Effector memory CD8-positive, alpha-beta T cell (primary cell): ENCODE data around the gene FHOD3.

Source experiments
- ATAC-seq: fragments of 150-1000 bp; cut with Tn5 transposase; replicated peaks from 2 replicates; pipeline ENCODE4 v1.10.0; 2021; ENCODE audit warnings: mild to moderate bottlenecking, moderate library complexity
- DNase-seq, 3 experiments: peaks; one replicate each; pipeline ENCODE4 v3.0.0; 2021
- H3K27ac Mint-ChIP-seq, 2 donors: one replicate each; pipeline ENCODE4 v1.8.0; 2022; ENCODE audit warnings: mild to moderate bottlenecking in 2 of 2, mixed read lengths in 2 of 2, moderate library complexity in 2 of 2
- H3K27me3 Mint-ChIP-seq, 2 donors: one replicate each; pipeline ENCODE4 v1.8.0; 2022; ENCODE audit warnings: mixed read lengths in 2 of 2
- H3K36me3 Mint-ChIP-seq: one replicate; pipeline ENCODE4 v1.8.0; 2022; ENCODE audit warnings: mild to moderate bottlenecking, moderate library complexity, mixed read lengths; ENCODE audit not compliant: insufficient read depth
- H3K4me1 Mint-ChIP-seq, 2 donors: one replicate each; pipeline ENCODE4 v1.8.0; 2022; ENCODE audit warnings: low read depth in 2 of 2, mixed read lengths in 2 of 2
- H3K4me3 Mint-ChIP-seq, 2 donors: one replicate each; pipeline ENCODE4 v1.8.0; 2022; ENCODE audit warnings: mild to moderate bottlenecking in 2 of 2, mixed read lengths in 2 of 2, moderate library complexity in 2 of 2
- H3K9me3 Mint-ChIP-seq, 2 donors: one replicate each; pipeline ENCODE4 v1.8.0; 2022; ENCODE audit warnings: mixed read lengths in 2 of 2

Gene FHOD3

DNA sequence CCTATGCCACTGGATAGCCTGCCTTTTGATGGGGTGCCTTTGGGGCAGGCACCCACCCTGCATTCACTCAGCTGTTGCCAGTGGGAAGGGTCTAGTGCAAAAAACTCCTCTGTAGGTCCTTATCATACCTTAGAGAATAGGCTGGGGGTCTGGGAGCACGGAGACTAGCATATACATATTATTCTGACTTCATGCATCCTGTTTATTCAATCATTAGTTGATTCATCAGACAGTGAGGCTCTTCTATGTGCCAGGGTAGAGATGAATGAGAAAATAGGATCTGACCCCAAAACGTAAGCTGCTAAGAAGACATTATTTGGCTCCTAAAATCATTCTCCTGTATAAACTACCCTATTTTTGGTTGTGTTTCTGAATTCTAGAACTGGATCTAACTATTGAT lies 378.0 kb downstream of the FHOD3 start:
- no peak for ATAC-seq
- no peak overlapping the region for H3K4me3 Mint-ChIP-seq
- H3K4me1 Mint-ChIP-seq = peaks cover 0 to 3% of the 10 kb centered on the region in 2 donors
- peaks cover 0 to 5% of the 10 kb centered on the region in 2 donors for H3K9me3 Mint-ChIP-seq
- no peak for DNase-seq
- H3K27ac Mint-ChIP-seq = no peak overlapping the region
- H3K36me3 Mint-ChIP-seq = no peaks in the 10 kb centered on the region
- peaks cover 21 to 29% of the 10 kb centered on the region in 2 donors for H3K27me3 Mint-ChIP-seq

DNA sequence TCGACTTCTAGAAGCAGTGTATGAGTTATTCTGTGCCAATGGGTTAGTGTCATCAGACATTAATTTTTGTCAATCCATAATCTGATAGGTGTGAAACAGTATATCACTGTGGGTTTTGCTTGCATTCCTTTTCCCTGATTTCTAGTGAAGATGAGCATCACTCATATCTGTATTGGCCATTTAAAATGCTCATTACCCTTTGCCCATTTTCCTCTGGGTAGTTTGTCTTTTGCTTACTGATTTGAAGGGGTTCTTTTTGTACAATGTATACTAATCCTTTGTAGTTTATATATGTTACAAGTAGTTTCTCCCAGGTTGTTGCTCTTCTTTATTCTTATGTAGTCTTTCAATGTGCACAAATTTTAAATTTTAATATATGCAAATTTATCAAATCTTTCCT lies 379.1 kb downstream of the FHOD3 start:
- Mint-ChIP-seq H3K27me3 (peaks cover 10 to 19% of the 10 kb centered on the region in 2 donors), H3K4me1 (peaks cover 0 to 3% of the 10 kb centered on the region in 2 donors), H3K36me3 (no peaks in the 10 kb centered on the region), H3K4me3 (no peak overlapping the region), H3K9me3 (peaks cover 0 to 2% of the 10 kb centered on the region in 2 donors), H3K27ac (no peak overlapping the region)
- ATAC-seq = no peak
- no peak for DNase-seq

DNA sequence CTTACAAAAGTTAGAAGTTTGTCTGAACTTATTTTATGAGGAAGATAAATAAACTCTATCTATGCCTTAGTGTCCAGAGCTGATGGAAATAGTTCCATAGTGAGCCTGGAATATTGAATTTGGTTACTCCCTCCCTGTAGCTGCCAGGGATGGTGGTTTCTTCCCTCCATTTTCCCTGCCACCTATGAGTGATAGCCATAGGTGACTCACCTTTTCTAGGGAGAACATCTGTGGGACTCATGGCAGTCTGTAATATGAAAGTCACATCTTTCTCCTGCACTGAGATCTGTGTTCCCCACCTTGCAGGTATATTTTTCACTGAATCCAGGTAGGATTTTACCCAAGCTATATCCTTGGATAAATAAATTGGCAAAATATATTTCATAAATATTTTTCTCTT lies 382.5 kb downstream of the FHOD3 start:
- Mint-ChIP-seq H3K27ac (no peak overlapping the region), H3K27me3 (peaks cover 0 to 27% of the 10 kb centered on the region in 2 donors), H3K4me1 (no peaks in the 10 kb centered on the region), H3K4me3 (no peak overlapping the region), H3K9me3 (no peaks in the 10 kb centered on the region), H3K36me3 (no peaks in the 10 kb centered on the region)
- no peak for ATAC-seq
- no peak for DNase-seq

DNA sequence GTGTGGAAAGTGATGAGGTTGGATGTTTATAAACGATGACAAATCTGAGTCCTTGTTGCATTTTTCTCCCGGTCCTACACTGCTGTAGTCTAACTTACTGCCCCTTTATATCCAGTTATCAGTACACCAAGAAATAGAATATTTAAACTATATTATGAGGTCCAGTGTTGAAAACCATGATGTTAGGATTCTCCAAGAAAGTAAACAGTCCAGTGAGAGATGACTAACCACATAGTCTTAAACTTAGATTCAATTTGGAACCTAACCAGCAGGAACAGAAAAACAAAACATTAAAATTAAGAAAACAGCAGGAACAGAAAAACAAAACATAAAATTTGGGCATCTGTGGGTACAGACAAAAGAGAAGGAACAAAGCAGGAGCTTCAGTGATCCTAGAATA lies 388.1 kb downstream of the FHOD3 start:
- ATAC-seq (no peak), DNase-seq (no peak)
- Mint-ChIP-seq H3K27ac (no peak overlapping the region), H3K27me3 (peaks cover 25 to 43% of the 10 kb centered on the region in 2 donors), H3K9me3 (no peaks in the 10 kb centered on the region), H3K4me1 (peaks cover 0 to 2% of the 10 kb centered on the region in 2 donors), H3K4me3 (no peak overlapping the region), H3K36me3 (no peaks in the 10 kb centered on the region)

DNA sequence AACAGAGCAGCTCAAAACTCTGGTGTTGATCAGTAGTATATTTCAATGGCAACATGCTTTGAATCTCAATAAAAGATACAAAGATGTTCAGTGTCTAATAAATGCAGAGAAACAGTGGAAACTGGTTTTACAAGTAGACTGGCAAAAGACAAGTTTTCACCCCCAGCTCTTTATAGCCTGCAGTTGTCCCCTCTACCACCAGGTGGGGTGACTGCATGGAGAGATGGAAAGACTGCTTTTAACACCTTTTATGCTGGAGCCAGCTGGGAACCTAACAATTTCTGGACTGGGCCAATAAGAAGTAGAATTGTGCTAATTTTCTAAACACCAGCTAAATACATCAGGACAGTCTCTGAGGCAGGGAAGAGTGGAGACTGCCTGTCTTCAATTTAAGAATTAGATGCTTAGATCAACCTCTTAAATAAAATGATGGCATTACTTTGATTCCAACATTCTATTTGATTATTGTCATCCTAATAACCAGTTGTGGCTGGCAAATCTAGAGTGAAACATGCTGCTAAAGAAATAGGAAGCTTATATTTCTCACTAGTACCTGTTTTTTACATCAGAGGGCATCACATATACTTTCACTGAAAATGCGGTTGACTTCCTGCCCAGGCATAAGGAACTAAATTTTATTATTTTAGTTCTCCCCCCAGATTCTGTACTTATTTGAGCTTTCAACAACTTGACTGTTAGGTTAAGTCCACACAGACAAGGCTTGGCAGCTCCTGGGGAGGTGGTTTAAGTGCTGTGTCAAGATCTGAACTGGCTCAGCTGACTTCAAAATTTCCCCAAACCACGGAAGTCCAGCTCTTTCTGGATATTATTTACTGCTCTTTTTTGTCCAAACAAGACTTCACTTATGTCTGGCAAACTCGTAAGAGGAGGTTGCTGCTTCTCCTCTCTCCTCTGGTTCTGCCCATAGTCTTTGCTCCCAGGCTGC lies 390.8 kb downstream of the FHOD3 start:
- DNase-seq (peak; percentile 12 to 21 (median 20)), ATAC-seq (no peak)
- peaks cover 0 to 2% of the 10 kb centered on the region in 2 donors for H3K4me1 Mint-ChIP-seq
- H3K9me3 Mint-ChIP-seq = no peaks in the 10 kb centered on the region
- no peak overlapping the region for H3K27ac Mint-ChIP-seq
- peaks cover 39 to 43% of the 10 kb centered on the region in 2 donors for H3K27me3 Mint-ChIP-seq
- H3K4me3 Mint-ChIP-seq = no peak overlapping the region
- no peaks in the 10 kb centered on the region for H3K36me3 Mint-ChIP-seq

DNA sequence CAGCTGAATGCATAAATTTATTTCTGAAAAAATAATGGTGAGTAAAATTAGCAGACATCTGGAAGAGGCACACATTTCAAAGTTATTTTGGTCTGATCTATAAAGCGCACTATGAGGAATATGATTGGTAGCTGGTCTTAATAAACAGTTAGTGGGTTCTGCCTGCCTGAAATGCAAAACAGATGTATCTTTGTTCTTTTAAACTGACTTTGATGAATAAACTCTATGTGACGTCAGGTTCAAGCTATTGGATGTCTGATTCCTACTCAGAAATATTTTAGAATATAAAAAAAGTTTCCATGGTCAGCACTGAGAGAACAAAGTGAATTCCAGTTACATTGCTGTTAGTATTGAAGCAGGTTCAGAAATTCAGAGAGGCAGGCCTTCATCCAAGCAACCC lies 394.9 kb downstream of the FHOD3 start:
- no peaks in the 10 kb centered on the region for H3K36me3 Mint-ChIP-seq
- no peak overlapping the region for H3K27ac Mint-ChIP-seq
- H3K4me1 Mint-ChIP-seq = peaks cover 0 to 2% of the 10 kb centered on the region in 2 donors
- no peak overlapping the region for H3K4me3 Mint-ChIP-seq
- DNase-seq = no peak
- no peak for ATAC-seq
- peaks cover 33 to 48% of the 10 kb centered on the region in 2 donors for H3K27me3 Mint-ChIP-seq
- H3K9me3 Mint-ChIP-seq = no peaks in the 10 kb centered on the region

DNA sequence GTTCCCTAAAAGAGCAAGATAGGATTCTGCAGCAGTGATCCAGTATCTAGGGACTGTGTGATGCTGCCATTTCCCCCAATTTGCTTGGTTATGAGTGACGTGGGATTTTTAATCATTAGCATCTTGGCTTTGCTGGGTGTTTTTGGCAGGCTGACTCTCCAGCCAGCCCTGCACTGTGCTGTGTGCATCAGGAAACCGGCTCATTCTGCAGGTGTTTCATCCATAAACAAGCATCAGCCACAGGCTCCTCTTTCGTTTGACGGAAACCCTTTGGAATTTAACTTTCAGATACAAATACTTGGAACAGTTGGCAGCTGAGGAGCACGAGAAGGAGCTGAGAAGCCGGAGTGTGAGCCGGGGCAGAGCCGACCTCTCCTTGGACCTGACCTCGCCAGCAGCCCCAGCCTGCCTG lies 395.4 kb downstream of the FHOD3 start:
- no peaks in the 10 kb centered on the region for H3K9me3 Mint-ChIP-seq
- peaks cover 0 to 2% of the 10 kb centered on the region in 2 donors for H3K4me1 Mint-ChIP-seq
- H3K4me3 Mint-ChIP-seq = no peak overlapping the region
- H3K27me3 Mint-ChIP-seq = peaks cover 33 to 48% of the 10 kb centered on the region in 2 donors
- H3K27ac Mint-ChIP-seq = no peak overlapping the region
- ATAC-seq (no peak), DNase-seq (no peak)
- H3K36me3 Mint-ChIP-seq = no peaks in the 10 kb centered on the region

DNA sequence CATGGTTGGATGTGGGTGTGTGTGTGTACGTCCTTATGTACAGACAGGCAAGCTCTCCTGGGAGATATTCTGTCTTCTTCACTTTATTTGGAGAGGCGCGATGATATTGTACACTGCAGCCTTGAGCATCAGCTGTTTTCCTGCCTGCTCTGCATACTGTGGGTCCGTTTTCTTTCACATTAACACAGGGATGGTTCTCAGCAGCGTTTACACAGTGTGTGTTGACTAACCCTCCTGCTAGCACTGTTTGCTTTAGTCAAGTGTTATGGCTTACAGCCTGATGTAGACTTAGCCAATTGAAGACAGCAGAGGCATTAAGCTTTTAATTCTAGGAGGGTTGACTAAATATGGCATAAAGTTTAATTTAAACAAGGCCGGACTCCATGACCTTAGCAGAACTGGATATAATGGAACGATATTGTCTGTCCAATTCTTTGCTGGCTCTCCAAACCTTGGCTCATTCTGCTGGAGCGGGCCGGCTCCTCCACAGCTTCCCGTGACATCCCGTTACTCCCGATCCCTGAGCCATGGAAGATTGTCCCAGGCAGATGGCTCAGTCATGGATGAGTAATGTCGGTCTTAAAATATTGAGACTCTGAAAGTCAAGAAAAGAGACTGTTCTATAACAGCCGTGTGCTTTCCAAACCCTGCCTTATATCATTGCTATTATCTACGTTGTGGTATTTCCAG lies 396.6 kb downstream of the FHOD3 start:
- Mint-ChIP-seq H3K4me3 (no peak overlapping the region), H3K27ac (no peak overlapping the region), H3K4me1 (no peaks in the 10 kb centered on the region), H3K36me3 (no peaks in the 10 kb centered on the region), H3K27me3 (peaks cover 30 to 41% of the 10 kb centered on the region in 2 donors), H3K9me3 (no peaks in the 10 kb centered on the region)
- DNase-seq = no peak
- no peak for ATAC-seq

DNA sequence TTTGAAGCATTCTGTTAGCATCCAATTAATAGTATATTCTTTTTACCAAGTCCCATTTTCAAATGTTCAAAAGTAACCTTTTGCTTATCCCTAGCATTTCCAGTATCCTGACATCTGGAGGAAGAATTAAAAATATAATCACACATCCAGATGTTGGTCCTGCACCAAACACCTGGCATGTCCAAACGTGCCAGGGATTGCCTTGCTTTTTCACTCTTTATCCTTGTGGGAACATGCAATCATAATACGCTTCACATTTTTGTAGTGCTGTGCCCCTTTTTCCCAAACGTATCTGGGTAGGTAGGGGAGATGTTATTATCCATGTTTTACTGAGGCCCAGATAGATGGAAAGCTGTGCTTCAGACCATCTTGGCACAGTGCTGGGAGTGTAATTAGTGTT lies 398.3 kb downstream of the FHOD3 start:
- DNase-seq (no peak), ATAC-seq (no peak)
- no peak overlapping the region for H3K4me3 Mint-ChIP-seq
- H3K9me3 Mint-ChIP-seq = no peaks in the 10 kb centered on the region
- peaks cover 32 to 44% of the 10 kb centered on the region in 2 donors for H3K27me3 Mint-ChIP-seq
- H3K36me3 Mint-ChIP-seq = no peaks in the 10 kb centered on the region
- no peak overlapping the region for H3K27ac Mint-ChIP-seq
- H3K4me1 Mint-ChIP-seq = no peaks in the 10 kb centered on the region

DNA sequence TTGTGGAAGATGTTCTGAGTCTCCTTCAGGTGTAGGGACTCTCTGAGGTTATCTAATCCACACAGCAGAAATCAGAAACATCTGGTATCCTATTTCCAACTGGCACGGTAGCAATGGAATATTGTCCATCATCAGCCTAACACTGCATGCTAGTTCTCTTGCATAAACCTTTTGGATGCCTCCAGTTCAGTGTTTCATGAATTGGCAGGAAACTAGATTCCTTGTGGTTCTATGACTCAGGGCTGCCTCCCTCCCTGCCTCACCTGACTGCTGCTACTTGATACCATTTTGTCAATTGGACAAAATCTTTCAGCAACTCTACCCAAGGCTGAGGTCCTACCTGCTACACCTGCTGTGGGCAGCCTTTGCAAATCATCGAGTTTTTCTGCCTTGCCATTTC lies 400.4 kb downstream of the FHOD3 start:
- DNase-seq (no peak), ATAC-seq (no peak)
- H3K9me3 Mint-ChIP-seq = no peaks in the 10 kb centered on the region
- peaks cover 26 to 35% of the 10 kb centered on the region in 2 donors for H3K27me3 Mint-ChIP-seq
- no peak overlapping the region for H3K27ac Mint-ChIP-seq
- no peak overlapping the region for H3K4me3 Mint-ChIP-seq
- no peaks in the 10 kb centered on the region for H3K36me3 Mint-ChIP-seq
- no peaks in the 10 kb centered on the region for H3K4me1 Mint-ChIP-seq

DNA sequence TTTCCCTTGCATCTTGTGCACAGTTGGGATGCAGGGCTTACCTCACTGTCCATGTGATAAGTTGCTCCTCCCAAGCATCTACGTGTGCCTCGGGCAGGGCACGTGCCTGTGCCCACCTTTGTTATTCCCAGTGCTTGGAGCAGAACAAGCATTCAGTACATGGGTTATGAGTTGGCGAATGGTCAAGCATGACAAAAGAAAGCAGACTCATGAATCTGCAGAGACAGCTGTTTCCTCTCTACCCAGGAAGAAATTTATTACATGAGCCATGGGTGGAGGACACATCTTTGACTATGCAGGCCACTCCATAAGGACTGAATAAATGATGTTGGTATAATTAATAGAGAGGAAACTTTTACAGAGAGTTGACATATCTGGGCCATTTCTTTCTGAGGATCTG lies 403.4 kb downstream of the FHOD3 start:
- DNase-seq (no peak), ATAC-seq (no peak)
- no peak overlapping the region for H3K4me3 Mint-ChIP-seq
- no peaks in the 10 kb centered on the region for H3K36me3 Mint-ChIP-seq
- no peak overlapping the region for H3K27ac Mint-ChIP-seq
- H3K4me1 Mint-ChIP-seq = no peaks in the 10 kb centered on the region
- H3K27me3 Mint-ChIP-seq = peaks cover 39 to 40% of the 10 kb centered on the region in 2 donors
- H3K9me3 Mint-ChIP-seq = no peaks in the 10 kb centered on the region

DNA sequence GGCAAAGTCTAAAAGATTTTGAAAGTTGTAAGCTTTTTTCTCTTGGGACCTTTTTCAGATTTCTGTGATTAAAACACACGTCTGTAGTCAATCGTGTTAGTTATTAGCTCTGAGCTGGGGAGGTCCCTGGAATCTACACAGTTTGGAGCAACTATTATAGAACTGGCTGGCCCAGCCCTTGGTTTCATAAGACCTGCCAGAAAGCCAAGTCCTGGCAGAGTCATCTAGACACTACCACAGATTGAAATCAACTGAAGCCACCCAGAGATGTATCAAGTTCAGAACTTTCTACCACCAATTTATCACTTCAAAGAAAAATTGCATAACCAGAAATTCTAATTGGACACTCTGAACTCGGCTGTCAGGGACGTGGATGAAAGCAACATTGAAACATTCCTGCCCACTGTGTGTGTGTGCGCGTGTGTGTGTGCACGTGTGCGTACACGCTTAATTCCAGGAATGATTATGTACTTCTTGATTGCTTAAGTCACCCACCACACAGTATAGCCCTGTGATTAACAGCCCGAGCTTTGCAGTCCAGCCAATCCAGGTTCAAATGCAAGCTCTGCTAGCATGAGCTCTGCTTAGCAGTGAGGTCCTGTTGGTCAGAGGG lies 405.0 kb downstream of the FHOD3 start:
- H3K9me3 Mint-ChIP-seq = no peaks in the 10 kb centered on the region
- peaks cover 44 to 54% of the 10 kb centered on the region in 2 donors for H3K27me3 Mint-ChIP-seq
- no peak for ATAC-seq

DNA sequence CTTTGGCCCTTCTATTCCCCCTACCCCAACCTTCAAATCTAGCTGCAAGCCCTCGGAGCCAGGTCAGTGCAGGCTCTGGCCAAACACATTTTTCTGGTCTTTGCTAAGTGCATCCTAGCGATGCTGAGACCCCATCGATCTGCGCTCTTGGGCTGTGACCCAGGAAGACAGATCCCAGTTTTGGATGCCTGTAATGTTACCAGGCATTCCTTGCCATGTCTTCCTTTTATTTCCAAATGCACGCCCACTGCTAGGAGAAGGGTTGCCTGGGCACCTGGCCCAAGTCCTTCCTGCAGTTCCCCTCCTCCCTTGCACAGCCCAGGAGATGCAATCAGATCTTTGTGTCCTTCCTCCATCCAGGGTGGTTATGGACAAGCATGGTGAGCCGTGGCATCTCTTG lies 406.6 kb downstream of the FHOD3 start:
- H3K36me3 Mint-ChIP-seq = no peaks in the 10 kb centered on the region
- peaks cover 51 to 70% of the 10 kb centered on the region in 2 donors for H3K27me3 Mint-ChIP-seq
- ATAC-seq = no peak
- H3K27ac Mint-ChIP-seq = no peak overlapping the region
- H3K9me3 Mint-ChIP-seq = no peaks in the 10 kb centered on the region
- no peak overlapping the region for H3K4me3 Mint-ChIP-seq
- DNase-seq = no peak
- no peaks in the 10 kb centered on the region for H3K4me1 Mint-ChIP-seq

More for the DNA sequence above, 405.0 kb downstream of the FHOD3 start:
- Mint-ChIP-seq H3K4me1 (no peaks in the 10 kb centered on the region), H3K36me3 (no peaks in the 10 kb centered on the region), H3K27ac (no peak overlapping the region), H3K4me3 (no peak overlapping the region)
- DNase-seq = no peak
